ENCODE results near the gene SLIT3.

SLIT3 gene

DNA sequence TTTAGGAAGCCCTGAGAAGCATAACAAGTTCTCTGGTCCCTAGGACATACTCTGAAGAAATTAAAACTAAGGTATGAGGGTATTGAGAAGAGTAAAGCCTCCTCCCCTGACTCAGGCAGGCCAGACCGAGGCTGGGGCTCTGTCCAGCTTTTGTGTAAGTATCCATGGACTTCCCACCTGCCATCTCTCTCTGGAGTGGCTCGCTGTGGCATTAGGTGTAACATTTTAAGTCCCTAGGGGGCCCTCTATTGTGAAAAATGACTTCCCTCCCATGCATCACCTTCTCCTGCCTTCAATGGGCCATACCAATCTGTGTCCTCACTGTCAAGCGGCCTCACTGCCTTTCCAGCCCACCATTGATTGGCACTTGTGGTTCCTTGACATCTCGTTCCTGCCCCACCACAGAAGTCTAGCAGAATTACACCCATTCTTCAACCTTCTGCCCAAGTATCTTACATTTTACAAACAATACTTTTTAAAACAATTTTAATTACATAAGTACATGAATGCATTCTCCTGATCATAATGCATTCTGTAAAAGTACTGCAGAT lies 205.5 kb downstream of the SLIT3 start:
- no peak for ATAC-seq
- TF ChIP-seq, protein P1, sequence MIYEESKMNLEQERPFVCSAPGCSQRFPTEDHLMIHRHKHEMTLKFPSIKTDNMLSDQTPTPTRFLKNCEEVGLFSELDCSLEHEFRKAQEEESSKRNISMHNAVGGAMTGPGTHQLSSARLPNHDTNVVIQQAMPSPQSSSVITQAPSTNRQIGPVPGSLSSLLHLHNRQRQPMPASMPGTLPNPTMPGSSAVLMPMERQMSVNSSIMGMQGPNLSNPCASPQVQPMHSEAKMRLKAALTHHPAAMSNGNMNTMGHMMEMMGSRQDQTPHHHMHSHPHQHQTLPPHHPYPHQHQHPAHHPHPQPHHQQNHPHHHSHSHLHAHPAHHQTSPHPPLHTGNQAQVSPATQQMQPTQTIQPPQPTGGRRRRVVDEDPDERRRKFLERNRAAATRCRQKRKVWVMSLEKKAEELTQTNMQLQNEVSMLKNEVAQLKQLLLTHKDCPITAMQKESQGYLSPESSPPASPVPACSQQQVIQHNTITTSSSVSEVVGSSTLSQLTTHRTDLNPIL (CRISPR knock-in tag; IDR thresholded peaks at IDR 0.05; ENCODE audit: low read depth) = no peak
- TF ChIP-seq ZFP3 (CRISPR knock-in tag; IDR thresholded peaks at IDR 0.05) = no peak
- no peak for TF ChIP-seq TSHZ2 (CRISPR knock-in tag; IDR thresholded peaks at IDR 0.05)
- TF ChIP-seq, protein P2, sequence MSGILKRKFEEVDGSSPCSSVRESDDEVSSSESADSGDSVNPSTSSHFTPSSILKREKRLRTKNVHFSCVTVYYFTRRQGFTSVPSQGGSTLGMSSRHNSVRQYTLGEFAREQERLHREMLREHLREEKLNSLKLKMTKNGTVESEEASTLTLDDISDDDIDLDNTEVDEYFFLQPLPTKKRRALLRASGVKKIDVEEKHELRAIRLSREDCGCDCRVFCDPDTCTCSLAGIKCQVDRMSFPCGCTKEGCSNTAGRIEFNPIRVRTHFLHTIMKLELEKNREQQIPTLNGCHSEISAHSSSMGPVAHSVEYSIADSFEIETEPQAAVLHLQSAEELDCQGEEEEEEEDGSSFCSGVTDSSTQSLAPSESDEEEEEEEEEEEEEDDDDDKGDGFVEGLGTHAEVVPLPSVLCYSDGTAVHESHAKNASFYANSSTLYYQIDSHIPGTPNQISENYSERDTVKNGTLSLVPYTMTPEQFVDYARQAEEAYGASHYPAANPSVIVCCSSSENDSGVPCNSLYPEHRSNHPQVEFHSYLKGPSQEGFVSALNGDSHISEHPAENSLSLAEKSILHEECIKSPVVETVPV (CRISPR knock-in tag; IDR thresholded peaks at IDR 0.05) = no peak
- TF ChIP-seq CSDC2 (CRISPR knock-in tag; IDR thresholded peaks at IDR 0.05) = no peak
- no peak for TF ChIP-seq ZNF8 (CRISPR knock-in tag; IDR thresholded peaks at IDR 0.05)
- no peak for TF ChIP-seq ZC3H10 (CRISPR knock-in tag; IDR thresholded peaks at IDR 0.05)
- TF ChIP-seq ESRRG (CRISPR knock-in tag; IDR thresholded peaks at IDR 0.05) = no peak
- TF ChIP-seq ISL1 (CRISPR knock-in tag; IDR thresholded peaks at IDR 0.05) = no peak
- TF ChIP-seq RARB (CRISPR knock-in tag; IDR thresholded peaks at IDR 0.05) = no peak
- TF ChIP-seq TCF4 (CRISPR knock-in tag; IDR thresholded peaks at IDR 0.05; ENCODE audit: borderline replicate concordance) = no peak
- TF ChIP-seq SNAI2 (CRISPR knock-in tag; IDR thresholded peaks at IDR 0.05) = no peak

DNA sequence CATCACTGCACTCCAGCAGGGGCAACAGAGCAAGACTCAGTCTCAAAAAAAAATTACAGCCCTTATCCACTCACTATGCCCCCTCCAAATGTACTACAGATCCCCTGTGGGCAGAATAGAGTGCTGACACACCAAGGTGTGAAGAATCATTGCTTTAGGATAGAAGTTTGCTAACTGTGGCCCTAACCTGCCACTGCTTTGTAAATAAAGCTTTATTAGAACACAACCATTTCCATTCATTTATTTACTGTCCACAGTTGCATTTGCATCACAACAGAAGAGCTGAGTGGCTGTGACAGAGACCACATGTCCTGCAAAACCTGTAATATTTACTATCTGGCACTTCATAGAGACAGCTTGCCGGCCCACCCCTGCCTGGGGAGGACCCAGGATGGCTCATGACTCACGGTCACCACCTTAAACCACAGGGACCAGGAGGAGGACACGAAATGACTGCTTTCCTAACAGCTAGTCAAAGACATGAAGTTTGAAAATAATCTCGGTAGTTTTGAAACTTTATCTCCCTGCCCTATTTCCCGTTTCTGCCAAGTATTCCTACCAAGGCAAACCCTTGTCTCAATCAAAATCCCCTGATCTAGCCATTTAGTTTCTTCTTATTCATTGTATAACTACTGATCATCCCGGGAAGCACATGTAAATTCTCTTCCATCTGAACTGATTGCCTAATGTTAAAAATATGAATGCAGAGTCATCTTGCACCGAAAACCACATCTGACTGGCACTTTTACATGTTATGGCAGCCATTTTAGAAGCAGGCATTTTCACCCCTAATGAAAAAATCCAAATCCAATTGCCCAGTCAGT lies 206.1 kb downstream of the SLIT3 start:
- TF ChIP-seq ARNTL (CRISPR knock-in tag; IDR thresholded peaks at IDR 0.05; ENCODE audit: borderline replicate concordance, low read depth) = no peak
- TF ChIP-seq ZNF8 (CRISPR knock-in tag; IDR thresholded peaks at IDR 0.05) = no peak
- no peak for TF ChIP-seq OSR1 (CRISPR knock-in tag; IDR thresholded peaks at IDR 0.05)
- no peak for TF ChIP-seq POU6F1 (CRISPR knock-in tag; IDR thresholded peaks at IDR 0.05; ENCODE audit: borderline replicate concordance, low read depth)
- no peak for TF ChIP-seq TOX (CRISPR knock-in tag; IDR thresholded peaks at IDR 0.05; ENCODE audit: borderline replicate concordance)
- no peak for TF ChIP-seq TSHZ2 (CRISPR knock-in tag; IDR thresholded peaks at IDR 0.05)
- TF ChIP-seq, protein P2 (CRISPR knock-in tag; IDR thresholded peaks at IDR 0.05) = no peak
- TF ChIP-seq ZNF565 (CRISPR knock-in tag; conservative IDR thresholded peaks at IDR 0.05; ENCODE audit: low read depth) = no peak
- no peak for TF ChIP-seq BACH2 (CRISPR knock-in tag; IDR thresholded peaks at IDR 0.05; ENCODE audit: borderline replicate concordance)
- no peak for TF ChIP-seq RARB (CRISPR knock-in tag; IDR thresholded peaks at IDR 0.05)
- no peak for TF ChIP-seq TCF4 (CRISPR knock-in tag; IDR thresholded peaks at IDR 0.05; ENCODE audit: borderline replicate concordance)
- no peak for TF ChIP-seq ZC3H10 (CRISPR knock-in tag; IDR thresholded peaks at IDR 0.05)
- TF ChIP-seq ZNF70 (CRISPR knock-in tag; IDR thresholded peaks at IDR 0.05) = no peak
- TF ChIP-seq, protein P1 (CRISPR knock-in tag; IDR thresholded peaks at IDR 0.05; ENCODE audit: low read depth) = no peak
- TF ChIP-seq SNAI2 (CRISPR knock-in tag; IDR thresholded peaks at IDR 0.05) = no peak
- no peak for TF ChIP-seq CSDC2 (CRISPR knock-in tag; IDR thresholded peaks at IDR 0.05)
- TF ChIP-seq ZFP3 (CRISPR knock-in tag; IDR thresholded peaks at IDR 0.05) = no peak
- ATAC-seq = no peak

All from SK-N-SH treated with all-trans-retinoic acid at 6 μM for 48 hours (cell line).